GM12864 (cell line): Measurements from ENCODE around the gene ZBTB1.

Experiments
- DNase-seq: peaks from one replicate; pipeline ENCODE4 v3.0.0-alpha.2; 2011; ENCODE audit warnings: low read depth
- H3K4me3 ChIP-seq: 2 replicates; pipeline ENCODE4 v1.5.1; 2011; ENCODE audit warnings: mild to moderate bottlenecking, low read depth, low read length, control low read depth
- CTCF ChIP-seq: IDR thresholded peaks from 2 replicates; pipeline ENCODE4 v1.5.1; 2011; ENCODE audit warnings: low read depth, mild to moderate bottlenecking, moderate library complexity, low read length, control low read depth, inconsistent platforms; ENCODE audit errors: missing control alignments

ZBTB1 gene

GRCh38 chr14:64474698-64475097 lies 29.9 kb upstream of the ZBTB1 start:
- no peak for TF ChIP-seq CTCF

GRCh38 chr14:64475585-64476273 lies 28.8 kb upstream of the ZBTB1 start:
- H3K4me3 ChIP-seq: no peak overlapping the region
- no peak for TF ChIP-seq CTCF
- no peak for DNase-seq

More at GRCh38 chr14:64474698-64475097, 29.9 kb upstream of the ZBTB1 start:
- no peak for DNase-seq
- H3K4me3 ChIP-seq: no peak overlapping the region

- no peak overlapping the region for H3K4me3 ChIP-seq
- no peak for TF ChIP-seq CTCF
- no peak for DNase-seq
Observed at GRCh38 chr14:64476438-64476837, 28.1 kb upstream of the ZBTB1 start.

- no peak for DNase-seq
- no peak for TF ChIP-seq CTCF
- no peak overlapping the region for H3K4me3 ChIP-seq
Observed at GRCh38 chr14:64478634-64479250, 25.8 kb upstream of the ZBTB1 start.

GRCh38 chr14:64488590-64489099 lies 15.9 kb upstream of the ZBTB1 start:
- TF ChIP-seq CTCF: no peak
- H3K4me3 ChIP-seq: no peak overlapping the region
- DNase-seq: no peak

- no peak overlapping the region for H3K4me3 ChIP-seq
- no peak for TF ChIP-seq CTCF
- no peak for DNase-seq
Observed at GRCh38 chr14:64491637-64492036, 12.9 kb upstream of the ZBTB1 start.
